ENCODE measurements around the gene RPEL1.
A peak's percentile ranks its signal among the peaks of the same experiment; 100 is the strongest.
"Not testable (repeated sequence)": the region's sequence is repeated elsewhere in the genome, so short reads cannot be mapped to it uniquely, and the experiment has no call there.

RPEL1 gene

DNA sequence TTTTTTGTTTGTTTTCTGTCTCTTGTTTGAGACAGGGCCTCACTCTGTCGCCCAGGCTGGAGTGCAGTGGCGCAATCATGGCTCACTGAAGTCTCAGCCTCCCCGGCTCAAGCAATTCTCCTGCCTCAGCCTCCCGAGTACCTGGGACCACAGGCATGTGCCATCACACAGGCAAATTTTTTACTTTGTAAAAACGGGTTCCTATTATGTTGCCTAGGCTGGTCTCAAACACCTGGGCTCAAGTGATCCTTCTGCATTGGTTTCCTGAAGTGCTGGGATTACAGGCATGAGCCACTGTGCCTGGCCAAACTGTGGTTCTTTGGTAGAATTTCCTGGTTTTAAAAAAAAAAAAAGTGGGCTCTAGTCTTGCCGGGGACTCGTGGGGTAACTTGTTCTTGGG is at the start of gene RPEL1:
Gene RPEL1 (plus strand): TSS at position 301 of the 400 bp plus-strand sequence. CDS start 110 bp downstream, outside the sequence.
- DNase-seq: not testable (repeated sequence)

DNA sequence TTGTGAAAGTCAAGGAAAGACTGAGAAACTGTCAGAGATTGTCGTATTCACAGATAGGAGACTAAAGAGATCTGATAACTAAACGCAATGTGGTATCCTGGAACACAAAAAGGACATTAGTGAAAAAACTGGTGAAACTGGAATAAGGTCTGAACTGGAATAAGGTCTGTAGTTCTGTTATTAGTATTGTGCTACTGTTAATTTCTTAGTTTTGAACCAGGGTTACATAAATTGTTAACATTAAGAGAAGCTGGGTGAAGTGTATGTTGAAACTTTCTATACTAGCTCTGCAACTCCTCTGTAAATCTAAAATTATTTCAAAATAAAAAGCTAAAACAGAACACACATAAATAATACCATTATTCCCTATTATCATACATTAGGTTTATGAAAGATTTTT is 49.2 kb upstream of the RPEL1 start:
- no peak for DNase-seq

DNA sequence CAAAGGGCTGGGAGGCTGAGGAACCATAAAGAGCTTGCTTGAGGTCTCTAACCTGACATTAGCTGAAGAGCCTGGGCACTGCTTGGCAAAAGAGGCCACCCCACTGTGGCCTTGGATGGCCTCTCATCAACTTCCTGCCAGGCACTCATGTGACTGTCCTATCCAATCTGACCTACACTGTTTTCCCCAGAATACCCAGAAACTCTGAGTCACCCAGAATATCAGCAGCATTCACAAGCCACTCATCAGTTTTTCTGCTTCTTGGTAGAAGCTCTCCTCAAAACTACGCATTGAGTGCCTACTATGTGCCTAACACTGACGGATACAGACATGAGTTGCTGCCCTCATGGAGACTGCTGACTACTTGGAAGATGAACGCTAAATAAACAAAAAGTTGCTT is 48.5 kb upstream of the RPEL1 start:
- DNase-seq: peak; percentile 85

DNA sequence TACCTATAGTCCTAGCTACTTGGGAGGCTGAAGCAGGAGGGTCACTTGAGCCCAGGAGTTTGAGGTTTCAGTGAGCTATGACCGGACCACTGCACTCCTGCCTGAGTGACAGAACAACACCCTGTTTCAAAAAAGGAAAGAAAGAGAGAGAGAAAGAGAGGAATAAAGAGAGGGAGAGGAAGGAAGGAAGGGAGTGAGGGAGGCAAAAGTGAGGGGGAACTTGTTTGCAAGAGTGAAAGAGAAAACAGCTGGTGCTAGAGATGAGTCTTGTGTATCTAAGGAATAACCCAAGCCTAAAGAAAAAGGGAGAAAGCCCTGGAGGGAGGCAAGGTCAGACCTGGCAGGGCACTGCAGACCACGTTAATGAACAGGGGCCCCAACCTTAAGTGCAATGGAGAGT is 47.8 kb upstream of the RPEL1 start:
- DNase-seq: no peak

DNA sequence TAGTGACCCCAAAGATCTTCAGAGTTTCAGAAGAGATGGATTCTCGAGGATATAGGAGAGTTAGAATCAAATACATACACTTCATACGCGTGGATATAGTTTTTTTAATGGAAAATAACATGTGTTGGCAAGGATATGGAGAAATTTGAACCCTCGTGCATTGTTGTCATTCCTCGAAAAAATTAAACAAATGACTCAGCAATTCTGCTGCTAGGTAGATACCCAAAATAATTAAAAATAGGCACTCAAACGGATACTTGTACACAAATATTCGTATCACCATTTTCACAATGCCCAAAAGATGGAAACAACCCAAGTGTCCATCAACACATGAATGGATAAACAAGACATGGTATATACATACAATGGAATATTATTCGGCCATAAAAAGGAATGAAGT is 47.0 kb upstream of the RPEL1 start:
- DNase-seq: no peak

DNA sequence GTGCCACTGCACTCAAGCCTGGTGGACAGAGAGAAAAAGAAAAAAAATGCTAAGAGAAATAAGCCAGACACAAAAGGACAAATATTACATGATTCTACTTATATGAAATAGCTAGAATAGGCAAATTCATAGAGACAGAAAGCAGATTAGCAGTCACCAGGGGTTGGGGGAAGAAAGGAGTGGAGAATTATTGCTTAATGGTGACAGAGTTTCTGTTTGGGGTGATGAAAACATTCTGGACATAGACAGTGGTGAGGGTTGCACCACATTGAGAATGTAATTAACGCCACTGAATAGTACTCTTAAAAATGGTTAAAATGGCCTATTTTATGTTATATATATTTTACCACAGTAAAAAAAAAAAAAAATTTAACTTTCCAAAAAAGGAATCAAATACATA is 46.2 kb upstream of the RPEL1 start:
- DNase-seq: no peak

DNA sequence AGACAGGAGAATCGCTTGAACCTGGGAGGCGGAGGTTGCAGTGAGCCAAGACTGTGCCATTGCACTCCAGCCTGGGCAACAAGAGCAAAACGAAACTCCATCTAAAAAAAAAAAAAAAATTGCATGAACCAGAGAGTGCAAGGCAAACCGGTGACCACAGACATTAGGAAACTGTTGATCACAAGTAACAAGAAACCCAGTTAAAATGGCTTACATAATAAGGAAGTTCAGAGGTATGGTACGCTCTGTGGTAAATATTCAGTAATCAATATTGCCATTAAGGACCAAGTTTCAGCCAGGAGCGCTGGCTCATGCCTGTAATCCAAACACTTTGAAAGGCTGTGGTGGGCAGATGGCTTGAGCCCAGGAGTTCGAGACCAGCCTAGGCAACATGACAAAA is 43.4 kb upstream of the RPEL1 start:
- DNase-seq: no peak

DNA sequence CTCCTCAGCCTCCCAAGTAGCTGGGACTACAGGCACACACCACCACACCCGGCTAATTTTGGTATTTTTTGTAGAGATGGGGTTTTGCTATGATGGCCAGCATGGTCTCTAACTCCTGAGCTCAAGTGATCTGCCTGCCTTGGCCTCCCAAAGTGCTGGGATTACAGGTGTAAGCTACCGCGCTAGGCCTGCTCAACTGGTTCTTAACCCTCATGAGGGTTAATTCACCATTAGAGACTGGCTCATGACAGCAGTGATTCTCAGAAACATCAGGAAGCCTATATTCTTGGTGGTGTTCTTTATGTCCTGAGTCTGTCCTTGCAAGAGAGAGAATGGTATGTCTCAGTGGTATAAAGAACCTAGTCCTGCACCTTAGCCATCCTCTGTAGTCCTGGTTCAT is 42.2 kb upstream of the RPEL1 start:
- DNase-seq: no peak

DNA sequence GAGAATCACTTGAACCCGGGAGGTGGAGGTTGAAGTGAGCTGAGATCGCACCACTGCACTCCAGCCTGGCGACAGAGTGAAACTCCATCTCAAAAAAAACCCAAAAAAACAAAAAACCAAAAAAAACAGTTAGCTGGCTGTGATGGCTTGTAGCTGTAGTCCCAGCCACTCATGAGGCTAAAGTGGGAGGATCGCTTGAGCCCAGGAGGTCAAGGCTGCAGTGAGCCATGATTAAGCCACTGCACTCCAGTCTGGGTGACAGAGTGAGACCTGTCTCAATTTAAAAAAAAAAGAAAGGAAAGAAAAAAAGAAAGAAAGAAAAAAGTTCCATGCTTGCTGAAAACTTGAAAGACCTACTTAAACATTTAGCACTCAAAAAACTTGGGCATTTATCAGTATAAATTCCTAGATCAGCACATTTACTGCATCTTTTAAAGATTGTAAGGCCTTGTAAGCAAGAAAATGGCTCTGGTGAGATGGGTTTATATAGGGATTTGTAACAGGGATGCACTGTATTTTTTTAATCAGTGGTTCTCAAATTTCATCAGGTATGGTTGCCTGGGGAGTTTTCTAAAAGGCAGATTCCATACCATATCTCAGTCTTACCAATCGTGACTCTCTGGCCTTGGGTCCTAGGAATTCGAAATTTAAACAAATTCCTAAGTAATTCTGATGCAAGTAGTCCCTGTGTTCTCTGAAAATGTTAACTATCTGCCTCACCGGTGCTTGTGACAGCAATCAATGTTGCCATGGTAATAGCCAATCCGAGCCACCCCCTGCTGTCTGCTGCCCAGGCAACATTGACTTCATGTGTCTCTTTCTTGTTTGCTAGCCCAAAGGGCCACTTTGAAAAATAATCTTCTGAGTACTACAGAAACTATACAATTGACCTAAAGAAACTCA is 41.1 kb upstream of the RPEL1 start:
- DNase-seq: peak; percentile 31

DNA sequence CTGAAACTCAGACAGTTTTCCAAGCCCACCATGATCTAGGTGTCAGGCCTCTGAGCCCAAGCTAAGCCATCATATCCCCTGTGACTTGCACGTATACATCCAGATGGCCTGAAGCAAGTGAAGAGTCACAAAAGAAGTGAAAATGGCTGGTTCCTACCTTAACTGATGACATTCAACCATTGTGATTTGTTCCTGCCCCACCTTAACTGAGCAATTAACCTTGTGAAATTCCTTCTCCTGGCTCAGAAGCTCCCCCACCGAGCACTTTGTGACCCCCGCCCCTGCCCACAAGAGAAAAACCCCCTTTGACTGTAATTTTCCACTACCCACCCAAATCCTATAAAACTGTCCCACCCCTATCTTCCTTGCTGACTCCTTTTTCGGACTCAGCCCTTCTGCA is 40.3 kb upstream of the RPEL1 start:
- not testable (repeated sequence) for DNase-seq

DNA sequence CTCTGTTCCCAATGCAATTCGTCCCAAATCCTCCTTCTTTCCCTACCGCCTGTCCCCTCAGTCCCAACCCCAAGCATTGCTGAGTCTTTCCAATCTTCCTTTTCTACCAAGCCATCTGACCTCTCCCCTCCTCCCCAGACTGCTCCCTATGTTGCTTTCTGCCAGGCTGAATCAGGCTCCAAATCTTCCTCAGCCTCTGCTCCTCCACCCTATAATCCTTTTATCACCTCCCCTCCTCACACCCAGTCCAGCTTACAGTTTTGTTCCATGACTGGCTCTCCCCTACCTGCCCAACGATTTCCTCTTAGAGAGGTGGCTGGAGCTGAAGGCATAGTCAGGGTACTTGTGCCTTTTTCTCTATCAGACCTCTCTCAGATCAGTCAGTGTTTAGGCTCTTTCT is 39.0 kb upstream of the RPEL1 start:
- DNase-seq: not testable (repeated sequence)

DNA sequence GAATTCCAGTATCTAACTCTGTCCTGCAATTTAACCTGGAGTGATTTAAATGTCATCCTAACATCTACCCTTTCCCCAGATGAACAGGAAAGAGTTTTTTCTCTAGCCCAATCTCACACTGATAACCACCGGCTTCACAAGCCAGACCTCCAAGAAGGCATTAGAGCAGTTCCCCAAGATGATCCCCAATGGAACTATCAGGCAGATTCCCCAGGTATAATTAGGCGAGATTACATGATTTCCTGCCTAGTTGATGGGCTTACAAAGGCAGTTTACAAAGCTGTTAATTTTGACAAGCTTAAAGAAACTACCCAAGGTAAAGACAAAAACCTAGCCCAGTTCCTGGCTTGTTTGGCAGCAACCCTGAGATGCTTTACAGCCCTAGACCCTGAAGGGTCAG is 38.5 kb upstream of the RPEL1 start:
- DNase-seq: no peak

DNA sequence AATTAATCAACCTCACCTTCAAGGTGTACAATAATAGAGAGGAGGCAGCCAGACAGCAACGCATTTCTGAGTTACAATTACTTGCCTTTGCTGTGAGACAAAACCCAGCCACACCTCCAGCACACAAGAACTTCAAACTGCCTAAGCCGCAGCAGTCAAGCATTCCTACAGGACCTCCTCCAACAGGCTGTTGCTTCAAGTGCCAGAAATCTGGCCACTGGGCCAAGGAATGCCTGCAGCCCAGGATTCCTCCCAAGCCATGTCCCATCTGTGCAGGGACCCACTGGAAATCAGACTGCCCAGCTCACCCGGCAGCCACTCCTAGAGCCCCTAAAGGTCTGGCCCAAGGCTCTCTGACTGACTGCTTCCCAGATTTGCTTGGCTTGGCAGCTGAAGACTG is 38.0 kb upstream of the RPEL1 start:
- DNase-seq: not testable (repeated sequence)

DNA sequence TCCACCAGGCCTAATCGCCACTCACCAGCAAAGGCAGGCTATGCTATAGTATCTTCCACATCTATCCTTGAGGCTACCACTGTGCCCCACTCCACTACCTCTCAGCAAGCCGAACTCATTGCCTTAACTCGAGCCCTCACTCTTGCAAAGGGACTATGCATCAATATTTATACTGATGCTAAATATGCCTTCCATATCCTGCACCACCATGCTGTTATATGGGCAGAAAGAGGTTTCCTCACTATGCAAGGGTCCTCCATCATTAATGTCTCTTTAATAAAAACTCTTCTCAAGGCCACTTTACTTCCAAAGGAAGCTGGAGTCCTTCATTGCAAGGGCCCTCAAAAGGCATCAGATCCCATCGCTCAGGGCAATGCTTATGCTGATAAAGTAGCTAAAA is 35.4 kb upstream of the RPEL1 start:
- DNase-seq: not testable (repeated sequence)

DNA sequence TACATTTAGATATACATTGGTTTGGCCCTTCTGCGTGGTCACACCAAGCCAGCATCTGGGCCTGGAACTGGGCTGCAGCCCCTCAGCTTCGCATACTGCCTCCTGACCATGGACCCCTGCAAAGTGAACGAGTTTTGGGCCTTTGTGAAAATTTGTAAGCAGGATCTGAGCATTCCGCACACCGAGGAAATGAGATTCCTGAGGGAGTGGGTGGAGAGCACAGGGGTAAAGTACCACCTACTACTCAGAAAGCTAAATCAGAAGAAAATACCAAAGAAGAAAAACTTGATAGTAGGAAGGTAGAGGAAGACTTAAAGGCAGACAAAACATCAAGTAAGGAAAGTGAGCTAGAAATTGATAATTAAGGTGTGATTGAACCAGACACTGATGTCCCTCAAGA is 30.1 kb upstream of the RPEL1 start:
- no peak for DNase-seq

DNA sequence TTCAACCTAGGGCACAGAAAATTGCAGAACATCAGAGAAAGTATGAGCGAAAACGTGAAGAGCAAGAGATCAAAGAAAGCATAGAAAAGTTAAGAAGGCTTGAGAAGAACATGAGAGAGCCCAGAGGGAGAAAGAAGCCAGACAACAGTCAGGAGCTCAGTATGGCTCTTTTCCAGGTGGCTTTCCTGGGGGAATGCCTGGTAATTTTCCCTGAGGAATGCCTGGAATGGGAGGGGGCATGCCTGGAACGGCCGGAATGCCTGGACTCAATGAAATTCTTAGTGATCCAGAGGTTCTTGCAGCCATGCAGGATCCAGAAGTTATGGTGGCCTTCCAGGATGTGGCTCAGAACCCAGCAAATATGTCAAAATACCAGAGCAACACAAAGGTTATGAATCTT is 29.3 kb upstream of the RPEL1 start:
- DNase-seq: not testable (repeated sequence)

DNA sequence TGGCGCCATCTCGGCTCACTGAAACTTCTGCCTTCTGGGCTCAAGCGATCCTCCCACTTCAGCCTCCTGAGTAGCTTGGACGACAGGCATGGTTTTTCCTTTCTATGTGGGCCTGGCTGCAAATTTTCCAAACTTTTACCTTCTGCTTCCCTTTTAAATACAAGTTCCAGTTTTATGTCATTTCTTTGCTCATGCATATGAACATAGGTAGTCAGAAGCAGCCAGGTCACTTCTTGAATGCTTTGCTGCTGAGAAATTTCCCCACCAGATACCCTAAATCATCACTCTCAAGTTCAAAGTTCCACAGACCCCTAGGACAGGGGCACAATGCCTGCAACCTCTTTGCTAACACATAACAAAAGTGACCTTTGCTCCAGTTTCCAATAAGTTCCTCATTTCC is 21.6 kb upstream of the RPEL1 start:
- no peak for DNase-seq

DNA sequence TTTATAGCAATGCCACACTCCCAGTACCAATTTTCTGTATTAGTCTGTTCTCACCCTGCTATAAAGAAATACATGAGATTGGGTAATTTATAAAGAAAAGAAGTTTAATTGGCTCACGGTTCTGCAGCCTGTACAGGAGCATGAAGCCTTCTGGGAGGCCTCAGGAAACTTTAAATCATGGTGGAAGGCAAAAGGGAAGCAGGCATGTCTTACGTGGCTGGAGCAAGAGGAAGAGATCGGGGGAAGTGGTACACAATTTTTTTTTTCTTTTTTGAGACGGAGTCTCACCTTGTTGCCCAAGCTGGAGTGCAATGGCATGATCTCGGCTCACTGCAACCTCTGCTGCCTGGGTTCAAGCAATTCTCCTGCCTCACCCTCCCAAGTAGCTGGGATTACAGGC is 21.0 kb upstream of the RPEL1 start:
- not testable (repeated sequence) for DNase-seq

DNA sequence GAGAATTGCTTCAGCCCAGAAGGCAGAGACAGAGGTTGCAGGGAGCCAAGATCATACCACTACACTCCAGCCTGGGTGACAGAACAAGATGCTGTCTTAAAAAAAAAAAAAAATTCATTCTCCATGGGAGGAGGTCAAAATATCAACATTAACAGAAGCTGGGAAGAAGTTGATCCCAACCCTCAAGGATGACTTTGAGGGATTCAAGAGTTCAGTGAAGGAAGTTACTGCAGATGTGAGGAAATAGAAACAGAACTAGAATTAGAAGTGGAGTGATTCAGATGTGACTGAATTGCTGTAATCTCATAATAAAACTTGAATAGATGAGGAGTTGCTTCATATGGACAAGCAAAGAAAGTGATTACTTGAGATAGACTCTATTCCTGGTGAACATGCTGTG is 19.7 kb upstream of the RPEL1 start:
- DNase-seq: no peak

DNA sequence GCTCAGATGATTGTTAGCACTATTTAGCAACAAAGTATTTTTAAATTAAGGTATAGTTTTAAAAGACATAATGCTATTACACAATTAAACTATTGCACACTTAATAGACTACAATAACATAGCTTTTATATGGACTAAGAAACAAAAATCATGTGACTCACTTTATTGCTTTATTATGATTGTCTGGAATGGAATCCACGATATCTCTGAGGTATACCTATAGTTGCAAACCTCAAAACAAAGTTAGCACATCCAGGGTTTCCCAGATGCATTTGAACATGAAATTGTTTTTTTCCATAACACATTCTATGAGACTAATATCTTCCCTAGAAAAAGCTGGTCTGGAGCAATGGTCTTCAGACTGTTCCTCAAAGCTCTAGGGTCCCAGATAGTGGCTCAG is 18.3 kb upstream of the RPEL1 start:
- no peak for DNase-seq

DNA sequence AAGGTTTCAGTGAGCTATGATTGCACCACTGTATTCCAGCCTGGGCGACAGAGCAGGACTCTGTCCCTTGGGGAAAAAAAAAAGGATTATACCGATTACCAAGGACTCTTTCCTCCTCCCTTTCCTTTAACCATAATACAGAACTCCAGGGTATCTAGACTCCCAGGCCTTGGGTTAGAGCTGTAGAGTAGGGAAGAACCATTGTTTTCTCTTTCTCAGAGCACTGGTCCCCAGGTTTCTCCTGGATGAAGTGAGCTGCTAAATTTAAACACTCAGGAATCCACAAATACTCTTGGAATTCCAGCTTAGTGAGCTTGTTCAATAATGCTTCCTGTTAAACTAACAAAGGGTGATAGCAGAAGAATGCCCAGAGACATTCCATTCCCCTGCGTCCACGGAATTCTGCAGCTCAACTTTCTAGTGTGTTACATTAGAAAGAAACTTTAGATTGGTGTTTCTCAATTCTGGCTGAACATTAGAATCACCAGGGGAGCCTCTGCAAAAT is 14.6 kb upstream of the RPEL1 start:
- DNase-seq: no peak

DNA sequence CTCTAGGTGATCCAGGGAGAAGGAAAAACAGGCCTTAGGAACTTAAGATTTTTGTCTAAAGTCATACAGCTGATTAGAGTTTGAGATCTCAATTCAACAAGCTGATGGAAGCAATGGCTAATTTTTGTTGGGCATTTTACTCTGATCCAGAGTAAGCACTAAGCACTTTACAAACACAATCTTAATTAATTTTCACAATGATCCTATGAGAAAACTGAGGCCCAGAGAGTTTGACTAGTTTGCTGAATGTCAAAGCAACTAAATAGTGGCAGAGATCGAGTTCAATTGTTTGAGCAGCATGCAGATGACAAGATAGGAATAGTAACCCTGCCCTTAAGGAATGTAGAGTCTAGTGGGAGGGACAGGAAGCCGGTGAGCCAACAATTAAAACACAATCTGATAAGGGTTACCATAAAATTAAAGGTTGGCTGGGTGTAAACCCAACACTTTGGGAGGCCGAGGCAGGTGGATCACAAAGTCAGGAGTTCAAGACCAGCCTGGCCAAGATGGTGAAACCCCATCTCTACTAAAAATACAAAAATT is 13.5 kb upstream of the RPEL1 start:
- DNase-seq: no peak

DNA sequence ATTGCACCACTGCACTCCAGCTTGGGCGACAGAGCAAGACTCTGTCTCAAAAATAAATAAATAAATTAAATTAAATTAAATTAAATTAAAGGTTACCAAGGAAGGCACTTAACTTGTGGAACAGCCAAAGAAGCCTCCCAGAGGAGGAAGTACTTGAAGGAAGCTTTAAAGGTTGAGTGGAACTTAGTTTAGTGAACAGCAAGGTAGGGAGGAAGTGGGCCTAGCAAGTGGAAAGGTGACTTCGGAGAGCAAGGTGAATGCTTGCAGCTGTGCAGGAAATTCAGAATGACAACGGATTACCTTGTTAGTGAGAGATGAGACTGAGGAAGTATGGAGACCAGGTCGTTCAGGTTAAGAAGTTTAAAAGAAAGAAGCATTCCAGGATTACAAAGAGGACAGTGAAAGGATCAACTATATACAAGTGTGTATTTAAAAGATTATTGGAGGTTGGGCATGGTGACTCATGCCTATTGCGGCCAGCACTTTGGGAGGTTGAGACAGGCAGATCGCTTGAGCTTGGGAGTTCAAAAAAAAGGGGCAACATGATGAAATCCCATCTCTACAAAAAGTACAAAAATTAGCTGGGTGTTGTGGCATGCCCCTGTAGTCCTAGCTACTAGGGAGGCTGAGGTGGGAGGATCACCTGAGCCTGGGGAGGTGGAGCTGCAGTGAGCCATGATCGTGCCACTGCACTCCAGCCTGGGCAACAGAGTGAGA is 12.8 kb upstream of the RPEL1 start:
- peak; percentile 49 for DNase-seq

DNA sequence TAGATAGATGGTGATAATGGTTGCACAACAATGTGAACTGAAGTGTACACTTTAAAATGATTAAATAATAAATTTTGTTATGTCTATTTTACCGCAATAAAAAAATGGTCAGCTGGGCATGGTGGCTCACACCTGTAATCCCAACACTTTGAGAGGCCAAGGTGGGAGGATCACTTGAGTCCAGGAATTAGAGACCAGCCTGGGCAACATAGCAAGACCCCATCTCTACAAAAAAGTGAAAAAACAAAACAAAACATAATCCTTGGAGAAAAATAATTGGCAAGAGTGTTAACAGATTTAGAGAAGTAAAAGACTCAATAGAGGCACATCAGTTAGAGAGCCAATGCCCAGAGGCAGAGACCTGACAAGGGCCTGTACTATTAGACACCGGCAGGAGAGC is 9.9 kb upstream of the RPEL1 start:
- DNase-seq: no peak

Data from DMS53 (cell line).